Measurements from ENCODE around the gene SLC22A5.
"Not testable (repeated sequence)": the region's sequence is repeated elsewhere in the genome, so short reads cannot be mapped to it uniquely, and the experiment has no call there.

The SLC22A5 gene

DNA sequence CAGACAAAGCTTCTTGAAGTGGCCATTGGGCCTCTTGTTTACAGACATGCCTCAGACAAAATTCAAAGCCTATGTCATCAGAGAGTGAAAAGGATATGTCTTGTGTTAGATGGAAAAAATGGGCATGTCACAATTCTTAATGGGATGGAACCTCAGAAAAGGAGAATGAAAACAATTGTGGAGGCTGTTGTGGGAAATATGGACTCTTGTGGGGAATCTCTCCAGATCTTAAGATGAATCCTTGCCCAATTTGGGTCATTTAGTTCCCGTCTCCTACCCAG is 19.5 kb downstream of the SLC22A5 start:
- DNase-seq = no peak

- no peak for DNase-seq
These were observed 20.2 kb downstream of the SLC22A5 start for GRCh38 chr5:132389585-132390286.

- no peak for DNase-seq
These were observed 21.7 kb downstream of the SLC22A5 start for GRCh38 chr5:132391247-132391646.

GRCh38 chr5:132391870-132392269 is 22.4 kb downstream of the SLC22A5 start:
- DNase-seq = no peak

DNA sequence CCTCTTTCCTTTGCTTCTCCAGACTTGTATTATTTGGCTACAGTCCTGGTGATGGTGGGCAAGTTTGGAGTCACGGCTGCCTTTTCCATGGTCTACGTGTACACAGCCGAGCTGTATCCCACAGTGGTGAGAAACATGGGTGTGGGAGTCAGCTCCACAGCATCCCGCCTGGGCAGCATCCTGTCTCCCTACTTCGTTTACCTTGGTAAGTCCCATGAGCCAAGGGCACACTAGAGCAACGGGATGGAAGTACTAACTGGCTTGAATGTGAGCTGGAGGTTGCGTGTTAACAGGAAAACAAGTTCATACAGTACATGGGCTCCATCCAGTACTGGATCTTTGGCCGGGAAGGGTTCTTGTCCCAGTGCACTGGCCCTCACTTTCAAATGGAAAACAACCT is 22.9 kb downstream of the SLC22A5 start:
- no peak for DNase-seq

DNA sequence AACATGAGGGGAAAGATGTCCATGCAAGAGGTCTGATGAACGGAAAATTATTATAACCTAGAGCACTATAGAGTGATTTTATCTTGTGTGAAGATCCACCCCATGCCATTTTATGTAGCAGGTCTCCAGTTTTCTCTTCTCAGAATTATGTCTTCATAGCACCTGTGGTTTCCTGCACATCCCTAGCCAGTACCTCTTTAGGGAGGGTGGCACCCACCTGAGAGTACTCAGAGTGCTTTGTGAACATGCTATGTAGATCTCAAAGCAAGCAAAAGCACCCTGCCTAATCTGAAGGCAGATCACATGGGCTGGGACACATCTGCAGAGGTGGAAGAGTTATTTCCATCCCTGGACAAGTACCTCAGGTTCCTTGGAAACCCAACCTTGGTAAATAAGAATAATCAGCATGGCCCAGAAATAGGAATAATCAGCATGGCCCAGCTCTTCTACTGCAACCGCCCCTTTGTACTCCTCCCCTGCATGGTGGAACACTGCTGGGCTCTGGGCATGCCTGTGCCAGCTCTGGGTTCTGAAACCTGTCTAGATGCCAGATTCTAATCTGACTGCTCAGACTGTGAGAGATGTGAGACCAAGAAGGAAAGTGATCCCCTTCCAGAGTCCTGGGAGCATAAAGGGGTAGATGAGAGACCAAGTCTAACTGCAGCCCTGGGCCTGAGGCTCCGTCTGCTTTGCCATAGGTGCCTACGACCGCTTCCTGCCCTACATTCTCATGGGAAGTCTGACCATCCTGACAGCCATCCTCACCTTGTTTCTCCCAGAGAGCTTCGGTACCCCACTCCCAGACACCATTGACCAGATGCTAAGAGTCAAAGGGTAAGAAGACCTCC is 23.7 kb downstream of the SLC22A5 start:
- no peak for DNase-seq

DNA sequence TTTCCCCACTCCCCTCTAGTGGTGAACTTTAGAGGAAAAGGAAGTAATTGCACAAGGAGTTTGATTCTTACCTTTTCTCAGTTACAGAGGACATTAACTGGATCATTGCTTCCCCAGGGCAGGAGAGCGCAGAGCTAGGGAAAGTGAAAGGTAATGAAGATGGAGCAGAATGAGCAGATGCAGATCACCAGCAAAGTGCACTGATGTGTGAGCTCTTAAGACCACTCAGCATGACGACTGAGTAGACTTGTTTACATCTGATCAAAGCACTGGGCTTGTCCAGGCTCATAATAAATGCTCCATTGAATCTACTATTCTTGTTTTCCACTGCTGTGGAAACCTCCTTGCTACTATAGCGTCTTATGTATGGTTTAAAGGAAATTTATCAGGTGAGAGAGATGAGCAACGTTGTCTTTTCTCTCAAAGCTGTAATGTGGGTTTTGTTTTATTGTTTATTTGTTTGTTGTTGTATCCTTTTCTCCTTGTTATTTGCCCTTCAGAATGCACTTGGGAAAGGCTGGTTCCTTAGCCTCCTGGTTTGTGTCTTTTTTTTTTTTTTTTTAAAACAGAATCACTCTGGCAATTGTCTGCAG is 25.3 kb downstream of the SLC22A5 start:
- DNase-seq = no peak

GRCh38 chr5:132396589-132397031 is 27.1 kb downstream of the SLC22A5 start:
- no peak for DNase-seq

- no peak for DNase-seq
These were observed 27.7 kb downstream of the SLC22A5 start for GRCh38 chr5:132397224-132397623.

DNA sequence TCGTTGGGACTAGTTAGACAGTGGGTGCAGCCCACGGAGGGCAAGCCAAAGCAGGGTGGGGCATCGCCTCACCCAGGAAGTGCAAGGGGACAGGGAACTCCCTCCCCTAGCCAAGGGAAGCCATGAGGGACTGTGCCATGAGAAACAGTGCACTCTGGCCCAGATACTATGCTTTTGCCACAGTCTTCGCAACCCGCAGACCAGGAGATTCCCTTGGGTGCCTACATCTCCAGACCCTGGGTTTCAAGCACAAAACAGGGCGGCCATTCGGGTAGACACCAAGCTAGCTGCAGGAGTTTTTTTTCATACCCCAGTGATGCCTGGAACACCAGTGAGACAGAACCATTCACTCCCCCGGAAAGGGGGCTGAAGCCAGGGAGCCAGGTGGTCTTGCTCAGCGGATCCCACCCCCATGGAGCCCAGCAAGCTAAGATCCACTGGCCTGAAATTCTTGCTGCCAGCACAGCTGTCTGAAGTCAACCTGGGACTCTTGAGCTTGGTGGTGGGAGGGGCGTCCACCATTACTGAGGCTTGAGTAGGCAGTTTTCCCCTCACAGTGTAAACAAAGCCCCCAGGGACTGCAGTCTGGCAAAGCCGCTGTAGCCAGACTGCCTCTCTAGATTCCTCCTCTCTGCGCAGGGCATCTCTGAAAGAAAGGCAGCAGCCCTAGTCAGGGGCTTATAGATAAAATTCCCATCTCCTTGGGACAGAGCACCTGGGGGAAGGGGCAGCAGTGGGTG is 28.6 kb downstream of the SLC22A5 start:
- not testable (repeated sequence) for DNase-seq

DNA sequence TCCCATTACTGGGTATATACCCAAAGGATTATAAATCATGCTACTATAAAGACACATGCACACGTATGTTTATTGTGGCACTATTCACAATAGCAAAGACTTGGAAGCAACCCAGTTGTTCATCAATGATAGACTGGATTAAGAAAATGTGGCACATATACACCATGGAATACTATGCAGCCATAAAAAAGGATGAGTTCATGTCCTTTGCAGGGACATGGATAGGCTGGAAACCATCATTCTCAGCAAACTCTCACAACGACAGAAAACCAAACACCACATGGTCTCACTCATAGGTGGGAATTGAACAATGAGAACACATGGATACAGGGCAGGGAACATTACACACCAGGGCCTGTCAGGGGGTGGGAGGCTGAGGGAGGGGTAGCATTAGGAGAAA is 34.5 kb downstream of the SLC22A5 start:
- not testable (repeated sequence) for DNase-seq

GRCh38 chr5:132405646-132406045 is 36.1 kb downstream of the SLC22A5 start:
- no peak for DNase-seq

- DNase-seq = no peak
These were observed 36.8 kb downstream of the SLC22A5 start for GRCh38 chr5:132406144-132406783.

DNA sequence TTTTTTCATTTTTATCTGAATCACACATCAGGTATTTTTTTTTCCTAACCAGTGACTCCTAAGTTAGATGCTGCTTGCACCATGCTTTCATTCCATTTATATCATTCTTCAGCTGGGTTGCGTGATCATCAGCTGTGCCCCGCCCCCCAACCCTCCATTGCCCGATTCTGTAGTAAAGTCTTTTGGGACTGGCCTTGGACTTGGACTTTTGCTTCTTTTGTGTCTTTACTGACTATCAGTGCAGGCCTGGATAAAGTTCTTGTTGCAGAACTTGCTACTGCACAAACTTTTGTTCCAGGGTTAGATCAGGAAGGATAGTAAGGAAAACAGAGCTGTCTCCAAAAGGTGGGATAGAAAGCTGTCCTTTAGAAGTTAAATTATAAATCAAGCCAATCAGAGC is 38.5 kb downstream of the SLC22A5 start:
- no peak for DNase-seq

DNA sequence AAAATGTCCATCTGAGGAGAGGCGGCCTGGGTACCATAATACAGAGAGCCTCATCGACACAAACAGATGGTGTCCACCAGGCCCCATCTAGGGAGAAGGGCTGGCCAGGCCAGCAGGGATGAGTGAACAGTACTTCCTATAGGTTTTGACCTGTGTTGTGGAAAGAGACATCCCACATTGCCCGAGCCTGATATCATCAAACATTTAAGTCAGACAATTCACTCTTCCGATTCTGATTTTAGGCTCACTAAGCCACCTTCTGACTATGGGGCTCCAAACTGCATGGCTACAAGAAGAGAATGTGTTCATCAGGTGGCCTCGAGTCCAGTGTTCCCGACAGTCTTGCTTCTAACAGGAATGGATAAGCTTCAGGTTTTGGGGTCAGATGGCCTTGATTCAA is 38.9 kb downstream of the SLC22A5 start:
- no peak for DNase-seq

DNA sequence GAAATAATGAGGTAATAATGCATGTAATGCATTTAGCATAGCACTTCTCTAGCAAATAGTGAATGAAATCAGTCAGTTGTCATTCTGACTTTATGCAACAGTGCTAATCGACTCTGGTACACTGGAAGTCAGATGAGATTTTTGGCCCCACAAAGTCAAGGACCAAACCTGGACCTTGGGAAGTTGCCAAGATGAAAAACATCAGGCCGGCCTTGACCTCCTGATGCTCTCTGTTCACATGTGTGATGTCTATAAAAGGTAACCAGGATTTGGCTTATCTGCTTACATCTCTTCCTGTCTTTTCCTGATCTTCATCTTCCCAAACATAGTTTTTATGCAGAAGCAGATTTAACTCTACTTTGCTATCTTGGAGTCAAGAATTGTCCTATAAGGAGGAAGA is 39.5 kb downstream of the SLC22A5 start:
- no peak for DNase-seq

DNA sequence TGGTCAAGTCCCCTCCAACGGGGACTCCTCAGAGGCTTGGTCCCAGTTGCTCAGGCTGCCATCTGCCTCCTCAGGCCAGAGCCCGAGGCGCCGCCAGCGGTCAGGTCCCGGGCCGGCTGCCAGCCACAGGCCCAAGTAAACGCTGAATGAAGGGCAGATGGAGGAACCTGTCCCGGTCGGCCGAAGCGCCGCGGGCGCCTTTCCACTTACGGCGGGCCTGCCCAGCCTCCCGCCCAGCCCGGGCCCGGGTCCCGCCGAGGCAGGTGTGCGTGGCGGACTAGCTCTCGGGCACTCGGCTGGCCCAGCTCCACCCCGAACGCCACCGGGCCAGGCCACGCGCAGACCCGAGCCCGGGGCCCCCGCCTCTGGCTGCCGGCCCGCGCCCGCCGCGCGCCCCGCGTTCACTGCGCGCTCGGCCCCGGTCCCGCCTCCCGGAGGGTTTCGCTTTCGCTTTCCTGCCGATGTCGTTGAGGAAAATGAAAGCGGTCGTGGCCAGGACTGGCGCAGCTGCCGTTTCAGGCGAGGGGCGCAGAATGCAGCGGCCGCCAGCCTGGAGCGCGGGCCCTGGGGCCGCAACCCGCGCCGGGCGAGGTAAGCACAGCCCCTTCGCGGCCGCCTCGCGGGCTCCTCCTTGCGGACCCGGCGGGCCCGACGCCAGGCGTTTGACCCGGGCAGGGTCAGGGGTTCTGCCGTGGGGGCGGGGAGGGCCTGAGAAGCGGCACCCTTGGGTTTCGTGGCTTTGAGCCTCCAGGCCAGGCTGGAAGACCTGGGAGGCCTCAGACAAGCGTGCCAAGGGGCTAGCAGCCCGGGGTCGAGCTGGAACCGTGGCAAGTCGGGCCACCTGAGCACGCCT is 41.2 kb downstream of the SLC22A5 start:
- peak; percentile 75 to 81 for DNase-seq

DNA sequence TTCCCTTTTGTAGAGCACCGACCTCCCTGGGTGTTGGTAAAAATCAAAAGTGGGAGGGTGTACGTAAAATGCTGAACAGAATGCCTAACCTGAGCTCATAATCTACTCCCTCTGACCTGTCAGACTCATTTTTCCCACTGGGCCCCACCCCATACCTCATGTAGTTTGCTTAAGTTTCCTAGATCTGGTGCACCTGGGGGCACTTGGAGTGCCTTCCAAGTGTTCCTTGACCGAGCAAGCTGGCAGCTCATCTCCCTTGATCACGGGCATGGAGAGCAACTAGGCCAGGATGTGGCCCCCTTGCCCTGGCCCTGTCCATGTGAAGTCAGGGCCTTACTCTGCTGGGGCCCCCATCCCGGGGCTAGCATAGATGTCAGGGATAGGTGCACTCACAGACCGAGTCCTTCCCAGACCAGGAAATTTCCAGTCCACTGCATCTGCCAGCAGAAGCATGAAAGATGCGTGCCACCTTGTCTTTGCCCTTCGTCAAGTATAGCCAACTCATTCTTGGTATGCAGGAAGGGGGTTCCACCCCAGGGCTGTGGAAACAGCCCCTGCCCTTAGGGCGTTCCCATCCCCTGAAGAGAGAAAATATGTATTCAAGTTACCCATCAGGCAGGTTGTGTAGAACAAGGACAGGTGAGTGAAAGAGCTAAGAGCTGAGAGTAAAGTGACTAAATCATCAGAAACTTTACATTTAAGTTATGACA is 41.9 kb downstream of the SLC22A5 start:
- no peak for DNase-seq

- DNase-seq = no peak
These were observed 44.1 kb downstream of the SLC22A5 start for GRCh38 chr5:132413567-132413966.

DNA sequence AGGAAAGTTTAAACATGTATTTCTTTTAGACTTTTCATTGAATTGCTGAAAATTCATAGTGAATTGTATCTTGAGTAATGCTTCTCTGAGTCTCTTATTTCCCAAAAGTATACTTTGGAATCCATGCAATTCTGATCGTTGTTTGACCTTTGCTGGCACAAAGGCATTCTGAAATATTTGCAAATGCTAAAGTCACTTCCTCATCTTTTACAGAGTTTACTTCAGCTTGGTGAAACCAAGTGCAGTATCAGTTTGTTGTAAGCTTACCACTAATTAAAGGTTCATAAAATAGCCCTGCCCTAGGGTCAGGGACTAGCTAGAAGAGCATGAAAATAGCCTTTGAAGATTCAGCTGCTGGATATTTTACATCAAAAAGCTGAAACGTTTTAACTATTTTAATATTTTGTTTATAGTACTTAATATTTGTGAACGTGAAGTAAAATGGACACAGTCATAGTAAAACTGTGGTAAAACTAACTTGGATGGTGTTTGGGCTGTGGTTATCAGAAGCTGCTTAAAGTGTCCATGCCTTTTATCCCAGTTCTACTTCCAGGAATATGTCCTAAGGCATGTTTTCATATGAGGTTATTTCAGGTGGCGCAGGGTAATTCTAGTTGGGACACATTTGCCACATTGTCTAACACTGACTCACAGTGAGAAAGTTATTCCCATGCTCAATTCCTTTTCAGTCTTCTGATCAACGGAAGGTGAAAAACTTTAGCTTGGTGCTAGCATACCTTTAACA is 45.3 kb downstream of the SLC22A5 start:
- DNase-seq = no peak

All from stimulated activated CD4-positive, alpha-beta T cell treated with anti-CD3 and anti-CD28 coated beads, Interleukin-2, amount 100 ng/mL, for 48 hours (primary cell).